GM12875 (cell line): Measurements from ENCODE around the gene IGF2BP2.

Experiments used
- H3K4me3 ChIP-seq: one replicate; pipeline ENCODE4 v1.5.1; 2011; ENCODE audit warnings: low read depth, low read length, control low read depth
- TF ChIP-seq, protein P1 (sequence below): IDR thresholded peaks from 2 replicates; pipeline ENCODE4 v1.5.1; 2011; ENCODE audit warnings: low read depth, mild to moderate bottlenecking, control low read depth, inconsistent platforms, low read length, moderate library complexity, borderline replicate concordance; ENCODE audit not compliant: insufficient read depth

Gene IGF2BP2

GRCh38 chr3:185825639-185826481, 1.0 kb upstream of the IGF2BP2 start:
- peak overlapping the region; percentile 57 for H3K4me3 ChIP-seq
- TF ChIP-seq, protein P1, sequence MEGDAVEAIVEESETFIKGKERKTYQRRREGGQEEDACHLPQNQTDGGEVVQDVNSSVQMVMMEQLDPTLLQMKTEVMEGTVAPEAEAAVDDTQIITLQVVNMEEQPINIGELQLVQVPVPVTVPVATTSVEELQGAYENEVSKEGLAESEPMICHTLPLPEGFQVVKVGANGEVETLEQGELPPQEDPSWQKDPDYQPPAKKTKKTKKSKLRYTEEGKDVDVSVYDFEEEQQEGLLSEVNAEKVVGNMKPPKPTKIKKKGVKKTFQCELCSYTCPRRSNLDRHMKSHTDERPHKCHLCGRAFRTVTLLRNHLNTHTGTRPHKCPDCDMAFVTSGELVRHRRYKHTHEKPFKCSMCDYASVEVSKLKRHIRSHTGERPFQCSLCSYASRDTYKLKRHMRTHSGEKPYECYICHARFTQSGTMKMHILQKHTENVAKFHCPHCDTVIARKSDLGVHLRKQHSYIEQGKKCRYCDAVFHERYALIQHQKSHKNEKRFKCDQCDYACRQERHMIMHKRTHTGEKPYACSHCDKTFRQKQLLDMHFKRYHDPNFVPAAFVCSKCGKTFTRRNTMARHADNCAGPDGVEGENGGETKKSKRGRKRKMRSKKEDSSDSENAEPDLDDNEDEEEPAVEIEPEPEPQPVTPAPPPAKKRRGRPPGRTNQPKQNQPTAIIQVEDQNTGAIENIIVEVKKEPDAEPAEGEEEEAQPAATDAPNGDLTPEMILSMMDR = no peak

DNA sequence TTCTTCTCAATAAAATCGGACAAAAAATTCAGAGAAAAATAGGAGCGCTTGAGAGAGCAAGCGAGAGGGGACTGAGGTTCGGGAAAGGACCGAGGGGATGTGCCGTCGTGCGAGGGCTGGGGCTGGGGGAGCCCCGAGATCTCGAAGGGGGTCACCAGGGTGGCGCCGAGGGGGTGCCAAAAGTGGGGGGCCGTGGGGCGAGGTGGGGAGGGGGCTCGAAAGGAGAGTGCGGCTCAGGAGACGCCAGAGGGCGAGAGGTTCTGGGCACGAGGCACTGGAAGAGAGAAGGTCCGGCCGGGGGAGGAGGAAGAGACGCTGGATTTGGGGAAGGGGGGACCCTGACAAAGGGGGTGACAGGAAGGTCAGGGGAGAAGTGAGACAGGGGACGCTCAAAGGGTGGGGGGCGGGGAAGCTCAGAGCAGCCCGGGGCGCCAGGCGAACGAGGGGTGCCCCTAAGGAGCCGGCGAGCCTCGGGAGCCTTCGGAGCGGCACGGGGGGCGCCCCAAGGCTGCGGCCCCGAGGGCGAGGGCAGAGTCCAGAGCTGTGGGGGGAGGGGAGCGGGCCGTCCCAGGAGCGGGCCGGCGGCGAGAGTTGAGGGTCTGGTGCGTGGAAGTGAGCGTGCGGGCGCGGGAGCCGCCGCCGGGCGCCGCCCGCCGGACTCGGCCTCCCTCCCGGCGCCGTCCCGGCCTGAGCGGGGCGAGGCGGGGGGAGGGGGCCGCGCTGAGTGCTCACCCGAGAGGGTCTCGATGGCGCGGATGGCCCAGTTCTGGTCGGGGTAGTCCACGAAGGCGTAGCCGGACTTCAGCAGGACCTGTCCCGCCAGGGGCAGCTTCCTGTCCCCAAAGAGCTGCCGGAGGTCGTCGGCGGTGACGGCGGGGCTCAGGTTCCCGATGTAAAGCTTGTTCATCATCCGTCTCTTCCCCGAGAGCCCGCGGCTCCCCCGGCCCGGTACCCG, 514 bp downstream of the IGF2BP2 start:
- TF ChIP-seq, protein P1 = no peak
- H3K4me3 ChIP-seq = peak overlapping the region; percentile 29

DNA sequence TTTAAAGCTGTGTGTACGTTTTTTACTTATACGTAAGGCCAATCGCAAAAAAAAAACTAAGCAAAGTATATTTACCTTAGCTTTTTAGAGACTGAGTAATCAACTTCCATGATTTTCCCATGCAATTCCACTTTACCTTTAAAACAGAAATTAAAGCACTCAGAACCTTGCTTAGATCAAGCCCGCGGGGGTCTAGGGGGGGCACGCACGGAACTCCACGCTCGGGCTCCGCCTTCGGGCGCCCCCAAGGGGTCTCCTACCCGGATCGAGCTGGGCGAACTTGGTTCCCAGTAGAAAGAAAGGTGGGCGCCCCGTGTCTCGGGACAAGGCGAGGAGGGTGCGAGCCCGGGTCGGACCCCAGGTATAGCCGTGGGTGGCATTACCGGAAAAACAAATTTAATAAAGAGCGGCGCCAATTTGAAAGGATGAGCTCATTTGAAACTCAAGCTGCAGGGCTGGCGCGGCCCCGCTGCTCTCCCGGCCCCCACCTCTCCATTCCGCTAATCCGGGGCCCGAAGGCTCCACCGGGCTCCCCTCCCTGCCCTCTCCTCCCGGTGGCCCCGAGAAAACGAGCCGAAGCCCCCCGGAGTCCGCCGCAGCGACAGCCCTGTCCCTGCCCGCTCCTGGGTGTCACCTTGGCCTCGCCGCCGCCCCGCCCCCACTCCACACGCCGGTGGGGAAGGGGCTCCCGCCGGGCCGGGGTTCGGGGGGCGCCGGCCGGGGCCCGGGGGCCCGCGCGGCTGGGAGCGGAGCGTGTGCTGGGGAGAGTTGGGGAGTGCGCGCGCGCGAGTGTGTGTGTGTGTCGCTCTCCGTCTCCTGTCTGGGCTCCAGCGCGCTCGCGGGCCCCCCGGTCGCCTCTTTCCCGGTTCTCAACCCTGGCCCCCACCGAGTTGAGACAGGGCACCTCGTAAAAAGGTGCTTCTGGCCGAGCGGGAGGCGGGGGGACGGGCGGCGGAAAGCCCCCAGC, 1.5 kb downstream of the IGF2BP2 start:
- no peak overlapping the region for H3K4me3 ChIP-seq
- TF ChIP-seq, protein P1 = no peak

DNA sequence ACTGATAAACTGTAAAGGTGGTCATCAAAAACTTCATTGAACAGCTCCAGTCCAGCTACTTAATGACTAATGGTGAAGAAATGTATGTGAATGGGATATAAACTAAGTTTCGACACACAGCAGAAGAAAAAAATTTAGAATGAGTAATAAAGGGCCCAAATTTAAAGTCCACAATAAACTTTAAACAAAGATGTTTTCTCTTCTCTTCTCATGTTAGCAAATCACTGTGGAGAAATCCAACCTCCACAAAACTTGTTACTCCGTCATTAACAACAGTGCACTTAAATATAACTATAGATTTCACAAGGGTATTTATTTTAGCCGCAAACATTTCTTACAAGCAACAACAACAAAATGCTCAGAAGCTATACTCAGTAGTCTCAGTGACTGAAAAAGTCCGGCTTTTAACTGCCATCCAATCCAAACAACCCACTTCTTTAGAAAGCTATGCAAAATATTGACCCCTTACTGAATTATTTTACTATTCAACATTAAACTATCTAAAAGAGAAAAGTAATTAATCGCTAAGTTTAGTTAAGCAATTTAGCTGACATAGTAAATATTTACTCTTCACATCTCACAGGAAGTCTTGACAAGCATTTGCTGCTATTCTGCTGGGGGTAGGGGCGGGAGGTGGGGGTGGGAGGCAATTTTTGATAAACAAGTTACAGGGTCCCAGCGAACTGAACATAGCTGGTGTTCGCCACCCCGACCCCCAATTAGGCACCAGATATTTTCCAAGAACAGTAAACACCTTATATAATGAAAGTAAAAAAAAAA, 2.4 kb downstream of the IGF2BP2 start:
- no peak overlapping the region for H3K4me3 ChIP-seq
- TF ChIP-seq, protein P1 = no peak

- TF ChIP-seq, protein P1 = no peak
- H3K4me3 ChIP-seq = no peak overlapping the region
These were observed 3.7 kb downstream of the IGF2BP2 start for GRCh38 chr3:185820973-185821758.
